GM10248 (cell line): ENCODE measurements around the gene TUBA3C.
"Not testable (repeated sequence)": the region's sequence is repeated elsewhere in the genome, so short reads cannot be mapped to it uniquely, and the experiment has no call there.

Source experiments
- CTCF ChIA-PET: fragments of 300-600 bp; sonication (Branson Sonifier 250); formaldehyde crosslinking; extraction: SDS; loops from one replicate; lab custom pipeline; 2021; ENCODE audit warnings: antibody characterized with exemption; lab: Yijun Ruan, JAX
- POLR2A ChIA-PET: fragments of 350-650 bp; sonication (Branson Sonifier 250); formaldehyde crosslinking; extraction: SDS; loops from one replicate; lab custom pipeline; 2020; ENCODE audit warnings: antibody characterized with exemption; lab: Yijun Ruan, JAX
- DNase-seq: peaks from one replicate; pipeline ENCODE4 v3.0.0; 2012; ENCODE audit errors: extremely low spot score
- TF ChIP-seq, protein P1 (sequence below): IDR thresholded peaks from 2 replicates; pipeline ENCODE4 v1.5.1; 2012; ENCODE audit warnings: mild to moderate bottlenecking, low read depth; ENCODE audit errors: extremely low read depth, missing control alignments, control extremely low read depth

The TUBA3C gene

DNA sequence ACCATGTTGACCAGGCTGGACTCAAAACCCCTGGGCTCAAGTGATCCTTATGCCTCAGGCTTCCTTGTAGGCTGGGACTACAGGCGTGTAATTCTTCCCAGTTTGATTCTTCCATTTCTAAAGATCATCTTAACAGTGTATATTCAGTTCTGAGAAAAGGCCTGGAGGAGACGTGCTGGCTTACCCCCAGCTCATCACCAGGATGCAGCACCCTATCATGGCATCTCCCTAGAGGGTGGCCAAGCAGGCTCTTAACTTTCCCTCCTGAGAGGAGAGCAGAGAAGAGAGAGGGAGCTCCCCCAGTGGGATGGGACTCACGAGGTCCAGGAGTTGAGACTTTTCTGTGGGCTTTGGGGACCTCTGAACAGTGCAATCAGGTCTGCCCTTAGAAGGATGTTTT, 2.1 kb upstream of the TUBA3C start:
- CTCF ChIA-PET, result interaction anchor here (1.4 kb wide), 1 partner anchor 10 kb away, joined by 3 read pairs; no protein-coding TSS in a partner anchor
- POLR2A ChIA-PET, result no interaction called here

DNA sequence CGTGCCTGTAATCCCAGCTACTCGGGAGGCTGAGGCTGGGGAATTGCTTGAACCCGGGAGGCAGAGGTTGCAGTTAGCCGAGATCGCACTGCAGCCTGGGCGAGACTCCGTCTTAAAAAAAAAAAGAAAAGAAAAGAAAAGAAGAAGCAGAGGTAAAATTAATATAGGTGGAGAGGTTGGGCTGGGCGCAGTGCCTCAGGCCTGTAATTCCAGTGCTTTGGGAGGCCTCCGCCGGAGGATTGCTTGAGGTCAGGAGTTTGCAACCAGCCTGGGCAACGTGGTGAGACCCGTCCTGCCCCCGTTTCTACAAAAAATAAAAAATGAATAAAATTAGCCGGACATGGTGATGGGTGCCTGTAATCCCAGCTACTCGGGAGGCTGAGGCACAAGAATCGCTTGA, 912 bp upstream of the TUBA3C start:
- ChIA-PET CTCF (no interaction called here), POLR2A (no interaction called here)
- no peak for DNase-seq
- TF ChIP-seq, protein P1, sequence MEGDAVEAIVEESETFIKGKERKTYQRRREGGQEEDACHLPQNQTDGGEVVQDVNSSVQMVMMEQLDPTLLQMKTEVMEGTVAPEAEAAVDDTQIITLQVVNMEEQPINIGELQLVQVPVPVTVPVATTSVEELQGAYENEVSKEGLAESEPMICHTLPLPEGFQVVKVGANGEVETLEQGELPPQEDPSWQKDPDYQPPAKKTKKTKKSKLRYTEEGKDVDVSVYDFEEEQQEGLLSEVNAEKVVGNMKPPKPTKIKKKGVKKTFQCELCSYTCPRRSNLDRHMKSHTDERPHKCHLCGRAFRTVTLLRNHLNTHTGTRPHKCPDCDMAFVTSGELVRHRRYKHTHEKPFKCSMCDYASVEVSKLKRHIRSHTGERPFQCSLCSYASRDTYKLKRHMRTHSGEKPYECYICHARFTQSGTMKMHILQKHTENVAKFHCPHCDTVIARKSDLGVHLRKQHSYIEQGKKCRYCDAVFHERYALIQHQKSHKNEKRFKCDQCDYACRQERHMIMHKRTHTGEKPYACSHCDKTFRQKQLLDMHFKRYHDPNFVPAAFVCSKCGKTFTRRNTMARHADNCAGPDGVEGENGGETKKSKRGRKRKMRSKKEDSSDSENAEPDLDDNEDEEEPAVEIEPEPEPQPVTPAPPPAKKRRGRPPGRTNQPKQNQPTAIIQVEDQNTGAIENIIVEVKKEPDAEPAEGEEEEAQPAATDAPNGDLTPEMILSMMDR, result no peak

More for the DNA sequence above, 2.1 kb upstream of the TUBA3C start:
- no peak for DNase-seq
- TF ChIP-seq, protein P1, result no peak

DNA sequence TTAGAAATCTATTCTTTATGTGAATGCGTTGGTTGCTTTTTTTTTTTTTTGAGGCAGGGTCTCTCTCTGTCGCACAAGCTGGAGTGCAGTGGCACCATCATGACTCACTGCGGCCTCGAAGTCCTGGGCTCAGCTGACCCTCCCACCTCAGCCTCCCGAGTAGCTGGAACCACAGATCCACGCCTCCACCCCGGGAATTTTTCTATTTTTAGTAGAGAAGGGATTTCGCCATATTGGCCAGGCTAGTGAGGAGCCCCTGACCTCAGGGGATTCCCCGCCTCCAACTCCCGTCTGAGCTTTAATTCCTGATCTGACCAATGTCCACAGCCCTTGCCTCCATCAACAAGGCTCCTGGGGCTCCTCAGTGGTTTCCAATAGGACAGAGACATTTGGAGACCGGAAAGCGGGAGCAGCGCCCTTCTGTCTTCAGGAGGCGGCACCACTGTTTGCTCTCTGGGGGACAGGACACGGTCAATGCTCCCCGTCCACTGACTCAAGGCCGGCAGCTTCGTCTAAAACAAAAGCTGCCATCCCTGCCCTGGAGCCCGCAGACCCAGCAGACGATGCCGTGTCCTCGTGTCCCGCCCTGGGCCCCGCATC, 503 bp downstream of the TUBA3C start:
- ChIA-PET CTCF (no interaction called here), POLR2A (no interaction called here)
- TF ChIP-seq, protein P1, result no peak
- DNase-seq, result peak; percentile 5

DNA sequence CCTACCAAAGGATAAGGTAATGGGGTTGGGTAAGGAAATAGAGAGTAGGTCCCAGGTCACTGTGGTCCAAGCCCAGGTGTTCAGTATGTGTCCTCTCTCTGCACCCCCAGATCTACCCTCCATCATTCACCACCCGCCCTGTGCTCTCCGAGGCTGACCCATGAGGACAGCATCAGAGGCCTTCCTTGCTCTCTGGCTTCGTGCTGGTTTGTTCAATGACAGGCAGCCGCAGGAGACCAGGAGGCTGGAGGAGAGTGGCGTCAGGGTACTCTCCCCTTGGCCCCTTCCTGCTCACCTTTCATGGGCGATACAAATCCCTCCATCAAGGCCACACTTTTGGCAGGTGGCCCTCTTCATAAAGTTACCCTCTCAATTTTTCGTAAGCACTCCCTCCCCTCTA, 1.7 kb downstream of the TUBA3C start:
- ChIA-PET POLR2A (no interaction called here), CTCF (no interaction called here)
- DNase-seq, result peak; percentile 5
- TF ChIP-seq, protein P1, result no peak

DNA sequence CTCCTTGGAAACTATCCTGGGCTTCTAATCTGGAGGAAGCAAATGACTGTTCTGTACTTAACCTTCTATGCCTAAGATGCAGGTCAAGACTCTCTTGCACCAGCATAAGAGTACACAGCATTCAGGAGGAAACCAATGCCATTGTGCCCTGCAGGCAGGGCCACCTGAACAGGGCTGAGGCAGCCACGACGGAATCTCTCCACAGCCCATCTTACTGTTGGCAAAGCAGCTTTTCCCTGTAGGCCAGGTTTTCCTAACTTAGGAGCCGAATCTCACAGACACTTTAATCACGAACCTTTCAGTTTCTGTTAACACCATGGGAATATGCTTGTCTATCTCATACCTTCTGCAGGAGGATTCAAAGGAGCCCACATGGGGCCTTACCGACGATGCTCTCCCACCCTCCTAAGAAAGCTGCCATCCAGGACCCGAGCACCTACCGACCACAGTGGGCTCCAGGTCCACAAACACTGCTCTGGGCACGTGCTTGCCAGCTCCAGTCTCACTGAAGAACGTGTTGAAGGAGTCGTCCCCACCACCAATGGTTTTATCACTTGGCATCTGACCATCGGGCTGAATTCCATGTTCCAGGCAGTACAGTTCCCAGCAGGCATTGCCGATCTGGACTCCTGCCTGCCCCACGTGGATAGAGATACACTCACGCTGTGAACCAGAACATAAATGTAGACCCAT, 2.6 kb downstream of the TUBA3C start:
- POLR2A ChIA-PET, result no interaction called here
- DNase-seq, result no peak
- CTCF ChIA-PET, result no interaction called here
- TF ChIP-seq, protein P1, result no peak

DNA sequence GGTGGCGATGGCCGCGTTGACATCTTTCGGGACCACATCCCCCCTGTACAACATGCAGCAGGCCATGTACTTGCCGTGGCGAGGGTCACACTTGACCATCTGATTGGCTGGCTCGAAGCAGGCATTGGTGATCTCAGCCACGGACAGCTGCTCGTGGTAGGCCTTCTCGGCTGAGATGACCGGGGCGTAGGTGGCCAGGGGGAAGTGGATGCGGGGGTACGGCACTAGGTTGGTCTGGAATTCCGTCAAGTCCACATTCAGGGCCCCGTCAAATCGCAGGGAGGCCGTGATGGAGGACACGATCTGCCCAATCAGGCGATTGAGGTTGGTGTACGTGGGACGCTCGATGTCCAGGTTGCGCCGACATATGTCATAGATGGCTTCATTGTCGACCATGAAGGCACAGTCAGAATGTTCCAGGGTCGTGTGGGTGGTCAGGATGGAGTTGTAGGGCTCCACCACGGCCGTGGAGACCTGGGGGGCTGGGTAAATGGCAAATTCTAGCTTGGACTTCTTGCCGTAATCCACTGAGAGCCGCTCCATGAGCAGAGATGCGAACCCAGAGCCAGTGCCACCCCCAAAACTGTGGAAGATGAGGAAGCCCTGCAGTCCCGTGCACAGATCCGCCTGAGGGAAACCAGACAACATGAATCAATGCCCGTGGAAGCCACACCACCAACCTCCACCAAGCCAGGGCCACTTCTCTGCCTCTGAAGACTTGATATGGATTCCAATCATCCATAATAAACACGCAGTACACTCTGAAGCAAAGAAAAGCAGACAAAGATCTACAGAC, 4.4 kb downstream of the TUBA3C start:
- DNase-seq, CTCF ChIA-PET, POLR2A ChIA-PET: not testable (repeated sequence)
